Body of pancreas (tissue), 4 donors: Measurements from ENCODE around the gene CALCOCO1. TPM values are rescaled to one million over a fixed set of nuclear protein-coding genes. Genes with fewer than 3 reads are reported as not detected.

Experiments
- ATAC-seq: fragments of 150-250 bp; one replicate; pipeline ENCODE4 v1.9.1; 2016
- DNase-seq, 4 donors: peaks; one replicate each; pipeline ENCODE4 v3.0.0-alpha.2; 2019
- H3K27ac ChIP-seq, 4 donors: fragments of 200-600 bp; sonication (generic); 1 replicate in 3 of 4; 2 replicates in 1 of 4; pipeline versions ENCODE4 v1.5.1 to v1.6.1; 2016 to 2019; ENCODE audit warnings: mild to moderate bottlenecking in 1 of 4, mixed read lengths in 1 of 4, moderate library complexity in 1 of 4
- H3K27me3 ChIP-seq, 2 donors: fragments of 200-600 bp; sonication (generic); one replicate each; pipeline ENCODE4 v1.6.0; 2016; ENCODE audit warnings: mild to moderate bottlenecking in 1 of 2
- H3K36me3 ChIP-seq, 2 donors: fragments of 200-600 bp; sonication (generic); replicated peaks in 1 of 2; 2 replicates each; pipeline ENCODE4 v1.5.1; 2016; ENCODE audit warnings: low read depth in 2 of 2; ENCODE audit not compliant: insufficient read depth in 1 of 2
- H3K4me1 ChIP-seq: fragments of 200-600 bp; sonication (generic); one replicate; pipeline ENCODE4 v1.6.0; 2016
- H3K4me3 ChIP-seq, 2 donors: fragments of 200-600 bp; sonication (generic); 1 replicate in 1 of 2; 2 replicates in 1 of 2; pipeline ENCODE4 v1.5.1; 2016 to 2019
- H3K9me3 ChIP-seq, 3 donors: fragments of 200-600 bp; sonication (generic); 1 replicate in 2 of 3; 2 replicates in 1 of 3; pipeline ENCODE4 v1.5.1; 2016
- POLR2A ChIP-seq, 3 donors: fragments of 450-650 bp; IDR thresholded peaks; one replicate each; pipeline ENCODE4 v1.6.1; 2016; ENCODE audit warnings: antibody characterized with exemption in 3 of 3, mild to moderate bottlenecking in 2 of 3
- WGBS, 2 donors: methylation state at CpG; one replicate each; pipeline ENCODE4 v1.1.5; 2017; 5-methylcytosine and 5-hydroxymethylcytosine counted together
- intact Hi-C: fragments of 100-400 bp; cut with DNase I; formaldehyde crosslinking; loops from one replicate; pipeline ENCODE4 v1.15.1; 2023
- total RNA-seq, 2 donors: library from RNA; depleted of rRNA; stranded (reverse); fragments of >200 nt; gene quantifications; one replicate each; pipeline ENCODE4 v1.1.0, GENCODE V29; 2016
- TF ChIP-seq, protein P1 (sequence below), 7 experiments: fragments of 450-650 bp in 4 of 7; fragments of 200-600 bp in 3 of 7; sonication (generic) in 3 of 7; IDR thresholded peaks; one replicate each; pipeline ENCODE4 v1.5.1; 2016 to 2019; ENCODE audit warnings: antibody characterized with exemption in 7 of 7

The CALCOCO1 gene
- total RNA-seq, 2 donors from 2014 or later: 109 to 153 TPM

DNA sequence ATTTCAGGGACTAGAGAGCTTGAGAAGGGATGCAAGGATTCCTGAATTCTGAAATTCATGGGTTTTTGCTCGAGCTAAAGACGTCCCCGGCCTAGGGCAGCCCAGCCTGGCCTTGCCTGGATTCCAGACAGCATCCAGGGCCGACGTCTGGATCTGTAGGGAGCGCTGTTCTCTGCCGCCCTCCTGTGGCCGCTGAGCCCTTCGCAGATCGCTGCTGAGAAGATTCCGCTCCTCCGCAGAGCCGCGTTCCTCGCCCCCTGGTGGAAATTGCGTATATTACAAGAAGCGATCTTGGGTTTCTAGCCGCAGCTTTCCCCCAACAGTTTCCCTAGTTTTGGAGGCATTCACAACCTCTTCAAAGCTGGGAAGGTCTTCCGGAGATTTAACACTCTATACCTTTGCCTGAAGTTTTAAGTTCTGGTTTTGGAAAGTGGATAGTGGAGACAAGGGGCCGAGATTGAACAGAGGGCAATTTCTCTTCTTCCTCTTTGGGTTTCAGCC is 19.4 kb upstream of the CALCOCO1 start:
- no peak overlapping the region for H3K4me3 ChIP-seq
- no peak overlapping the region for H3K27ac ChIP-seq
- peaks cover 0 to 6% of the 10 kb centered on the region in 2 donors for H3K27me3 ChIP-seq
- WGBS, 2 donors: 0% methylated on average over 12 to 20 of the region's 20 CpGs
- no peaks in the 10 kb centered on the region for H3K9me3 ChIP-seq
- intact Hi-C loops: no loop called here
- H3K4me1 ChIP-seq: peaks cover 21% of the 10 kb centered on the region
- ATAC-seq: peak; percentile 92
- peak; percentile 94 to 96 (median 95) for DNase-seq
- TF ChIP-seq, protein P1, sequence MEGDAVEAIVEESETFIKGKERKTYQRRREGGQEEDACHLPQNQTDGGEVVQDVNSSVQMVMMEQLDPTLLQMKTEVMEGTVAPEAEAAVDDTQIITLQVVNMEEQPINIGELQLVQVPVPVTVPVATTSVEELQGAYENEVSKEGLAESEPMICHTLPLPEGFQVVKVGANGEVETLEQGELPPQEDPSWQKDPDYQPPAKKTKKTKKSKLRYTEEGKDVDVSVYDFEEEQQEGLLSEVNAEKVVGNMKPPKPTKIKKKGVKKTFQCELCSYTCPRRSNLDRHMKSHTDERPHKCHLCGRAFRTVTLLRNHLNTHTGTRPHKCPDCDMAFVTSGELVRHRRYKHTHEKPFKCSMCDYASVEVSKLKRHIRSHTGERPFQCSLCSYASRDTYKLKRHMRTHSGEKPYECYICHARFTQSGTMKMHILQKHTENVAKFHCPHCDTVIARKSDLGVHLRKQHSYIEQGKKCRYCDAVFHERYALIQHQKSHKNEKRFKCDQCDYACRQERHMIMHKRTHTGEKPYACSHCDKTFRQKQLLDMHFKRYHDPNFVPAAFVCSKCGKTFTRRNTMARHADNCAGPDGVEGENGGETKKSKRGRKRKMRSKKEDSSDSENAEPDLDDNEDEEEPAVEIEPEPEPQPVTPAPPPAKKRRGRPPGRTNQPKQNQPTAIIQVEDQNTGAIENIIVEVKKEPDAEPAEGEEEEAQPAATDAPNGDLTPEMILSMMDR (IDR thresholded peaks at IDR 0.05): peak; percentile 99 to 100 (median 100)
- no peak for TF ChIP-seq POLR2A (IDR thresholded peaks at IDR 0.05)
- no peaks in the 10 kb centered on the region for H3K36me3 ChIP-seq

DNA sequence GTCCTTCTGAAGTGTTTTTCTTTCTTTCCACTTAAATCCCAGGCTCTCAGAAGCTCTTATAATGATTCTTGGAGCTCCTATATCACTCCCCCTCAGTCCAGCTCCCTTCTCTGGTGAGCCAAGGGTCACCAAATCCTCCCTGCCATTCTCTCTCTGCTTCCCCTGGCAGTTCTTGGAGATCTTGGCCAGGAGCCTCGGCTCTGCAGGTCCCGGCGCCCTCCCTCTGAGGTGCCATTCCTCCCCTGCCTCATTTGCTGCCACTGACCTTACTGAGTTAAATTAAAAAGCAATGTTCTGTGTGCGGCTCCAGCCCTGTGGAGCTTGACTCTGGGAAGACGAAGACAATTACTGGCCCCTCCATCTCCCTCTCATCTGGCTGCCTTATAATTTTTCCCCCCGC is 17.5 kb upstream of the CALCOCO1 start:
- WGBS, 2 donors: 32 to 33% methylated on average over 6 of the region's 6 CpGs
- intact Hi-C loops: loop anchor here (5.0 kb wide), 1 partner anchor 42 kb away; no protein-coding TSS in a partner anchor
- peaks cover 9% of the 10 kb centered on the region for H3K4me1 ChIP-seq
- no peak for DNase-seq
- H3K9me3 ChIP-seq: no peaks in the 10 kb centered on the region
- peaks cover 0 to 12% of the 10 kb centered on the region in 2 donors for H3K27me3 ChIP-seq
- no peak overlapping the region for H3K4me3 ChIP-seq
- no peak overlapping the region for H3K27ac ChIP-seq
- ATAC-seq: no peak
- TF ChIP-seq POLR2A (IDR thresholded peaks at IDR 0.05): no peak
- TF ChIP-seq, protein P1 (IDR thresholded peaks at IDR 0.05): no peak
- no peaks in the 10 kb centered on the region for H3K36me3 ChIP-seq

DNA sequence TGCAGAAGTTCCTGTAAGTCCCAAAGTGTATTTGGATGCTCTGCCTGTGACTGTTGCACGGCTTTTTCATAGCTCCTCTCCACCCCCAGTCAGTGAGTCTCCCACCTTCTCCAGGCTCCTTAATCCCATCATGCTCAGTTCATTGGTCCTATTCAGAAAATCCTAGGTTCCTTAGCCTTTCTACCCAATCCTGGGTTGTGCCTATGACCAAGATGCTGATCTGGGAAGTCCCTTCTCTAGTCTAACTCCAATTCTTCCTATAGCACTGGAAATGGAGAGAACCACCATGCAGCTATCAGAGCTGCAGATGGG is 16.8 kb upstream of the CALCOCO1 start:
- Histone ChIP-seq H3K9me3 (no peaks in the 10 kb centered on the region), H3K36me3 (no peaks in the 10 kb centered on the region), H3K27me3 (peaks cover 0 to 12% of the 10 kb centered on the region in 2 donors), H3K27ac (no peak overlapping the region), H3K4me3 (no peak overlapping the region), H3K4me1 (peaks cover 15% of the 10 kb centered on the region)
- WGBS, 2 donors: 84 to 93% methylated on average over 1 of the region's 1 CpG
- intact Hi-C loops: loop anchor here (5.0 kb wide), 1 partner anchor 42 kb away; no protein-coding TSS in a partner anchor
- no peak for TF ChIP-seq POLR2A (IDR thresholded peaks at IDR 0.05)
- TF ChIP-seq, protein P1 (IDR thresholded peaks at IDR 0.05): no peak
- DNase-seq: no peak
- no peak for ATAC-seq

GRCh38 chr12:53743266-53744129 is 16.2 kb upstream of the CALCOCO1 start:
- peak; percentile 49 to 62 (median 54) for DNase-seq
- Histone ChIP-seq H3K4me1 (peaks cover 21% of the 10 kb centered on the region), H3K27ac (no peak overlapping the region), H3K27me3 (peaks cover 0 to 18% of the 10 kb centered on the region in 2 donors), H3K4me3 (no peak overlapping the region), H3K9me3 (no peaks in the 10 kb centered on the region), H3K36me3 (no peaks in the 10 kb centered on the region)
- intact Hi-C loops: loop anchor here (5.0 kb wide), 1 partner anchor 41 kb away; no protein-coding TSS in a partner anchor
- peak; percentile 62 for ATAC-seq
- no peak for TF ChIP-seq POLR2A (IDR thresholded peaks at IDR 0.05)
- TF ChIP-seq, protein P1 (IDR thresholded peaks at IDR 0.05): peak; percentile 81 to 97 (median 88)
- 6 to 8% methylated on average over 14 to 16 of the region's 16 CpGs for WGBS, 2 donors
